Measurements from ENCODE around the gene SZRD1.

SZRD1 gene

DNA sequence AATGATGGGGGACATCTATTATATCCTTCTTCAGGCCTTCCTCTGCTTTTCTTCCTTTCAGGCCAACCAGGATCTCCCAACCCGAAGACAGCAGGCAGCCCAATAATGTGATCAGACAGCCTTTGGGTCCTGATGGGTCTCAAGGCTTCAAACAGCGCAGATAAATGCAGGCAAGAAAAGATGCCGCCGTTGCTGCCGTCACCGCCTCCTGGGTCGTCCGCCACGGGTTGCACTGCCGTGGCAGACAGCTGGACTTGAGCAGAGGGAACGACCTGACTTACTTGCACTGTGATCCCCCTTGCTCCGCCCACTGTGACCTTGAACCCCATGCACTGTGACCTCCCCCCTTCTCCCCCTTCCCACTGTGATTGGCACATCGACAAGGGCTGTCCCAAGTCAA is 27.9 kb downstream of the SZRD1 start:
- TF ChIP-seq ZC3H10 (CRISPR knock-in tag; IDR thresholded peaks at IDR 0.05) (no peak), OSR1 (CRISPR knock-in tag; IDR thresholded peaks at IDR 0.05) (no peak), SNAI2 (CRISPR knock-in tag; IDR thresholded peaks at IDR 0.05) (no peak), ZFP3 (CRISPR knock-in tag; IDR thresholded peaks at IDR 0.05) (no peak), ZNF70 (CRISPR knock-in tag; IDR thresholded peaks at IDR 0.05) (no peak)
- TF ChIP-seq, protein P1, sequence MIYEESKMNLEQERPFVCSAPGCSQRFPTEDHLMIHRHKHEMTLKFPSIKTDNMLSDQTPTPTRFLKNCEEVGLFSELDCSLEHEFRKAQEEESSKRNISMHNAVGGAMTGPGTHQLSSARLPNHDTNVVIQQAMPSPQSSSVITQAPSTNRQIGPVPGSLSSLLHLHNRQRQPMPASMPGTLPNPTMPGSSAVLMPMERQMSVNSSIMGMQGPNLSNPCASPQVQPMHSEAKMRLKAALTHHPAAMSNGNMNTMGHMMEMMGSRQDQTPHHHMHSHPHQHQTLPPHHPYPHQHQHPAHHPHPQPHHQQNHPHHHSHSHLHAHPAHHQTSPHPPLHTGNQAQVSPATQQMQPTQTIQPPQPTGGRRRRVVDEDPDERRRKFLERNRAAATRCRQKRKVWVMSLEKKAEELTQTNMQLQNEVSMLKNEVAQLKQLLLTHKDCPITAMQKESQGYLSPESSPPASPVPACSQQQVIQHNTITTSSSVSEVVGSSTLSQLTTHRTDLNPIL (CRISPR knock-in tag; IDR thresholded peaks at IDR 0.05; ENCODE audit: low read depth), result no peak
- TF ChIP-seq, protein P2, sequence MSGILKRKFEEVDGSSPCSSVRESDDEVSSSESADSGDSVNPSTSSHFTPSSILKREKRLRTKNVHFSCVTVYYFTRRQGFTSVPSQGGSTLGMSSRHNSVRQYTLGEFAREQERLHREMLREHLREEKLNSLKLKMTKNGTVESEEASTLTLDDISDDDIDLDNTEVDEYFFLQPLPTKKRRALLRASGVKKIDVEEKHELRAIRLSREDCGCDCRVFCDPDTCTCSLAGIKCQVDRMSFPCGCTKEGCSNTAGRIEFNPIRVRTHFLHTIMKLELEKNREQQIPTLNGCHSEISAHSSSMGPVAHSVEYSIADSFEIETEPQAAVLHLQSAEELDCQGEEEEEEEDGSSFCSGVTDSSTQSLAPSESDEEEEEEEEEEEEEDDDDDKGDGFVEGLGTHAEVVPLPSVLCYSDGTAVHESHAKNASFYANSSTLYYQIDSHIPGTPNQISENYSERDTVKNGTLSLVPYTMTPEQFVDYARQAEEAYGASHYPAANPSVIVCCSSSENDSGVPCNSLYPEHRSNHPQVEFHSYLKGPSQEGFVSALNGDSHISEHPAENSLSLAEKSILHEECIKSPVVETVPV (CRISPR knock-in tag; IDR thresholded peaks at IDR 0.05), result no peak
- TF ChIP-seq, protein P3, sequence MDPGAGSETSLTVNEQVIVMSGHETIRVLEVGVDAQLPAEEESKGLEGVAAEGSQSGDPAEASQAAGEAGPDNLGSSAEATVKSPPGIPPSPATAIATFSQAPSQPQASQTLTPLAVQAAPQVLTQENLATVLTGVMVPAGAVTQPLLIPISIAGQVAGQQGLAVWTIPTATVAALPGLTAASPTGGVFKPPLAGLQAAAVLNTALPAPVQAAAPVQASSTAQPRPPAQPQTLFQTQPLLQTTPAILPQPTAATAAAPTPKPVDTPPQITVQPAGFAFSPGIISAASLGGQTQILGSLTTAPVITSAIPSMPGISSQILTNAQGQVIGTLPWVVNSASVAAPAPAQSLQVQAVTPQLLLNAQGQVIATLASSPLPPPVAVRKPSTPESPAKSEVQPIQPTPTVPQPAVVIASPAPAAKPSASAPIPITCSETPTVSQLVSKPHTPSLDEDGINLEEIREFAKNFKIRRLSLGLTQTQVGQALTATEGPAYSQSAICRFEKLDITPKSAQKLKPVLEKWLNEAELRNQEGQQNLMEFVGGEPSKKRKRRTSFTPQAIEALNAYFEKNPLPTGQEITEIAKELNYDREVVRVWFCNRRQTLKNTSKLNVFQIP (CRISPR knock-in tag; IDR thresholded peaks at IDR 0.05; ENCODE audit: borderline replicate concordance, low read depth), result no peak
- no peak for ATAC-seq

DNA sequence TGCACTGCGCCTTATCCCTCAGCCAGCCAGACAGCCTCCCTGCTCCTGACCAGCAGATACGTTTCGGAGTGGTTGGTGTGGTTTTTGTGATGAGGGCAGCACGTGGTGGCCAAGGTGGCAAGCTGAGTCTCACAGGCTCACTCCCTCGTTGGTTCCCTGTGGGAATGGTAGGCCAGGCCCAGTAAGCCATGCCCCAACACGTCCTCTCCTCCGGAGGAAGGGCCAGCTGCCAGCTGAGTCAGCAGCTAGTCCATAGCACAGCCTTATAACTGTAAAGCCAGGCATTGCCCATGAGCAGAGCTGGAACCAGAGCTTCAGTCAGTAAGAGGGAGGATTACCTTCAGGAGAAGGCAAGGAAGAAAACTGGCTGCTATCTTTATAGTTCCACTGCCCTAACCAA is 29.5 kb downstream of the SZRD1 start:
- TF ChIP-seq TOX (CRISPR knock-in tag; IDR thresholded peaks at IDR 0.05; ENCODE audit: borderline replicate concordance) (no peak), OSR1 (CRISPR knock-in tag; IDR thresholded peaks at IDR 0.05) (peak; percentile 67; the same call in 1 of the 2 replicates)
- peak; percentile 91 for ATAC-seq

DNA sequence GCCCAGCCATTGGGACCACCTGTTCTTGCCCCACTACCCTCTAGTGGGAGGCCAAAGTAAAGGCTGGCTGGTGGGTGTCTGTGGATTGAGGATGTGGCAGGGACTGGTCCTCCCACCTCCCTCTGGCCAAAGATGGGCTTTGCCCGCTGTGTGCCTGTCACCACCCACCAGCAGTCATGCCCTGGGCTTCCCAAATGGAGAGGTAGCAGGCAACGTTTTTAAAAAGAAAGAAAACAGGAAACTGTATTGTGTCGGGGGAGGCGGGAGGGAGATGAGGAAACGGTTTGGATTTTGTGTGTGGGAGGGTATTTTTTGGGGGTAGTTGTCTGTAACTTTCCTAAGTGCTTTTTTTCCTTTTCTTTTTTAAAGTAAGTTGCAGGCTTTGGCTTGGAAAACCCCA is 30.1 kb downstream of the SZRD1 start:
- ATAC-seq, result no peak
- TF ChIP-seq, protein P2 (CRISPR knock-in tag; IDR thresholded peaks at IDR 0.05), result no peak
- TF ChIP-seq ZNF565 (CRISPR knock-in tag; conservative IDR thresholded peaks at IDR 0.05; ENCODE audit: low read depth) (no peak), GLIS3 (CRISPR knock-in tag; IDR thresholded peaks at IDR 0.05) (no peak), ZFP30 (CRISPR knock-in tag; IDR thresholded peaks at IDR 0.05) (no peak), ZNF70 (CRISPR knock-in tag; IDR thresholded peaks at IDR 0.05) (no peak), ISL1 (CRISPR knock-in tag; IDR thresholded peaks at IDR 0.05) (no peak), BACH2 (CRISPR knock-in tag; IDR thresholded peaks at IDR 0.05; ENCODE audit: borderline replicate concordance) (no peak), PPARA (CRISPR knock-in tag; IDR thresholded peaks at IDR 0.05; ENCODE audit: borderline replicate concordance) (no peak)
- TF ChIP-seq, protein P1 (CRISPR knock-in tag; IDR thresholded peaks at IDR 0.05; ENCODE audit: low read depth), result no peak

DNA sequence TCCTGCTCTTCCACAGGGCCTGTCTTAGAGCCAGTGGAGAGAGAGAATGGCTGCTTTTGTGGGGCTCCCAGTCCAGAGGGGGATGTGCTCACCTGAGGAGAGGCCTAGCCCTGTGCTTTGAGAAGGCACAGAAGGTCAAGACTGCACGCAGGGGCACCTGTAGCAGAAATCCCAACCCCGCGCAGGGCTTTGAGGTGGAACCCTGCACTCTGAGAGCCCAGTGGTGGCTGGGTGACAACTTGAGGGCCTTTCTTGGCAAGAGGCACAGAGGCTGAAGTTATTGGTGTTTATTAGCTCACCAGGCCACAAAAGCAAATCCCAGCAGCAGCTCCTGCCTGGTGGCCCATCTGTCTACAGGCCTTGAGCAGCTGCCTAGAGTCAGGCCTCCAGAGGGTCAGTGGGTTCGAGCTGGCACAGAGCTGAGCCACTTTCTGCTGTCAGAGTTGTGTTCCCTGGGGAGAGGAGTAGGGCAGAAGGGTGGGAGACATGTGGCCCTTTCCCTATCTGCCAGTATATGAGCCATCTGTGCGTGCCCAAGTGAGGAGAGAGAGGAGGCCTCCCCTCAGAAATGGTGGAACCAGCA is 31.4 kb downstream of the SZRD1 start:
- TF ChIP-seq ZFP3 (CRISPR knock-in tag; IDR thresholded peaks at IDR 0.05), result no peak
- TF ChIP-seq OSR1 (CRISPR knock-in tag; IDR thresholded peaks at IDR 0.05), result no peak
- TF ChIP-seq, protein P1 (CRISPR knock-in tag; IDR thresholded peaks at IDR 0.05; ENCODE audit: low read depth), result no peak
- TF ChIP-seq ZNF8 (CRISPR knock-in tag; IDR thresholded peaks at IDR 0.05), result no peak
- TF ChIP-seq, protein P2 (CRISPR knock-in tag; IDR thresholded peaks at IDR 0.05), result no peak
- no peak for TF ChIP-seq CSDC2 (CRISPR knock-in tag; IDR thresholded peaks at IDR 0.05)
- TF ChIP-seq, protein P3 (CRISPR knock-in tag; IDR thresholded peaks at IDR 0.05; ENCODE audit: borderline replicate concordance, low read depth), result no peak
- no peak for TF ChIP-seq ARNTL (CRISPR knock-in tag; IDR thresholded peaks at IDR 0.05; ENCODE audit: borderline replicate concordance, low read depth)
- TF ChIP-seq BACH2 (CRISPR knock-in tag; IDR thresholded peaks at IDR 0.05; ENCODE audit: borderline replicate concordance), result no peak
- no peak for TF ChIP-seq TCF4 (CRISPR knock-in tag; IDR thresholded peaks at IDR 0.05; ENCODE audit: borderline replicate concordance)
- no peak for TF ChIP-seq ZNF565 (CRISPR knock-in tag; conservative IDR thresholded peaks at IDR 0.05; ENCODE audit: low read depth)
- TF ChIP-seq ZC3H10 (CRISPR knock-in tag; IDR thresholded peaks at IDR 0.05), result no peak
- ATAC-seq, result no peak

Data from SK-N-SH treated with all-trans-retinoic acid at 6 μM for 48 hours (cell line).